NCI-H69 (cell line): ENCODE data around the gene CDH13.

ENCODE experiments used
- DNase-seq: peaks from one replicate; lab custom pipeline; 2025; lab: John Stamatoyannopoulos, UW

CDH13 gene

DNA sequence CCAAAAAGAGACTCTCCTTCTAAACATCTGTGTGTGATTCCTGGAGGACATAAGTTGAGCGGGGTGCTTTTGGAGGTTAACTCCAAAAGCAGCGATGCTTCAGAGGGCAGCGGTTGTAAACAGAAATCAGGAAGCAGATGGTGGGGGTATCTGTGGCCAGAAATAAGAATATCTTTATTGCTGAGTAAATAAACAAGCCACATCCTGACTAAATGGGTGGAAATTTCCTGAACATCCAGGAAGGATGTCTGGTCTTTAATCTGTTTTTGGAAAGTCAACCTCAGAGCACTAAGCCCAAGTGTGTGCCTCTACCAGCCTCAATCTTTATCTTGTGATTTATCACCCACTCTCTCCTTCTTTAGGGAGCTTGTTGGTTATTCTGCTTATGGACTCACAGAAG is 123.3 kb downstream of the CDH13 start:
- peak; percentile 37 for DNase-seq

DNA sequence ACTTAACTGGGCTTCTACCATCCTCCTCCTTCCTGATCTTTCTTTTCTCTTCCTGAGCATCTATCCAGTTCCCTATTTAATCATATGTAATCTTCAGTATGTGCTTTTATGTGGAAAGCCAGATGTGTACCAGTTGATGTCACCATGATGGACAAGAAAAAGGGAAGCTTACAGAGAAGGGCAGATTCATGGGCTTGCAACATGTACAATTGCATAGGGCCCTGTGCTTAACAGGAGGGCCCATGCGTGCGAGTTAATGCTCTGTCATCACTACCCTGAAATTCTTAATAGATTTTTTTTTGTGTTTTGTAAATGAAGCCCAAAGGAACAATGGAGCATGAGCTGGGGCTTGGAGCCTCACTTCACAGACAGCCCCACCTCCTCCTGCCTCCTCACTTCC is 124.3 kb downstream of the CDH13 start:
- DNase-seq: no peak

DNA sequence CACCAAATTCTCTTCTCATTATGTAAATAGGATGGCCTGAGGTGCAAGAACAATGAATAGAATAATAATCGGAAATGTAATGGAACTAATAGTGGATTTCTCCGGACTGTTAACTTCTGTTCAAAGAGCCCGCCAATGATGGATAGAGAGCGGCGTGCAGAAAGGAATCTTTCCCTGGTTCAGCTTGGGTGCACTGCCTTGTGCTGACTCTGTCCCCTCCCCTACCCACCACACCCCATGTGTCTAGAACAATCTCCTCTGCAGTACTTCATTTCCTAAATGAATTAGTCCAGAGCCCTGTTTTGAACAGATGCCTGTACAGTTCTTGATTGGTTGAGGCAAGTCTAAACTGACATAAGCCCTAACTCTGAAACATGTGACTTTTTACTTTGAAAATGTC is 125.4 kb downstream of the CDH13 start:
- DNase-seq: no peak

DNA sequence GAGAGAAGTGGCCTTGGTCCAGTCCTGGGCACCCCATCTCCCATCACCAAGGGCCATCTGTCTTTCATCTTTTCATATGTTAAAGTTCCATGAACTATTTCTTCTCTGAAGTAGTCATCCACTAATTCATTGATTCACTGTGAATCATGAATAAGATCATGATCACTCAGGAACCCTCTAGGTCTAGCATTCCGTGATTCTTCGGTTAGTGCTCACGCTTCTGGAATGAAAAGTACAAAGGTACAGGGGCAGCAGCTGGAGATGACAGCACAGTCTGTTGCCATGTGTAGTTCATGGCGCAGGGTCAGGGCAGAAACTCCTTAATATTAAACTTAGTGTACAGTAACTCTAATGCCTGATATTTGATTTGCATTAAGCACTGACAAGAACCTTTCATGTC is 127.1 kb downstream of the CDH13 start:
- no peak for DNase-seq

DNA sequence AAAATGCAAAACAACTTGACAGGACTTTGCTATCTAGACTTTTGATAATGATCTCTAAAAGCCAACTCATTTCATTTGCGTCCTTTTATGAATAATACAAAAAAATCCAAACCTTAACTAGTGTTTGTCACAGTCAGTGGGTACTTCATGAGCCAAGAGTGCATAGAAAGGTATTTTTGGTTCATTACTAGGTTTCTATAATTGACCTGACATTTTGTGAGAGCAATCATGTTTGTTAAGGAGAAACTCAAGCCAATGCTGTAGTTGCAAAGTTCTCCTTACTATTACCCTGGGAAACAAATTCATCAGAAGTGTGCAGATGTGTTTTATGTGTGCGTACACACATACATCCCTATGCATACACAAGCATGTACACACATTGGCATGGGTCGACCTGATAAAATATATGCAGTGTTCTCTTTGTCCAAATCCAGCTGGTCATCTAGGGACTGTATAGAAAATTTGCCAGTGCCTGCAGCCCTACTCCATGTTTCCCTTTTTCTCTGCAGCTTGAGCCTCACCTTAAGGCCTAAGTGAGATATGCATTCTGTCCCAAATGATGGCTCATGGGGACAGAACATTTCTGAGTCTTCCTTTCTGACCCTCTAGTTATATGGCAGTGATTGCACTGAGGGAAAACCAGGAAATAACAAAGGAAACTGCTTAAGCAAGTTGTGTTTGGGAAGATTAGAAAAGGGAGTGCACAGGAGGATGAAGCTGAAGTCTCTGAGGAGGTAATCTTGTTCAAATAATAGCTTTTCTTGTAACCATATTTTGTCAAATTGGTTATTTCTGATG is 128.1 kb downstream of the CDH13 start:
- no peak for DNase-seq

DNA sequence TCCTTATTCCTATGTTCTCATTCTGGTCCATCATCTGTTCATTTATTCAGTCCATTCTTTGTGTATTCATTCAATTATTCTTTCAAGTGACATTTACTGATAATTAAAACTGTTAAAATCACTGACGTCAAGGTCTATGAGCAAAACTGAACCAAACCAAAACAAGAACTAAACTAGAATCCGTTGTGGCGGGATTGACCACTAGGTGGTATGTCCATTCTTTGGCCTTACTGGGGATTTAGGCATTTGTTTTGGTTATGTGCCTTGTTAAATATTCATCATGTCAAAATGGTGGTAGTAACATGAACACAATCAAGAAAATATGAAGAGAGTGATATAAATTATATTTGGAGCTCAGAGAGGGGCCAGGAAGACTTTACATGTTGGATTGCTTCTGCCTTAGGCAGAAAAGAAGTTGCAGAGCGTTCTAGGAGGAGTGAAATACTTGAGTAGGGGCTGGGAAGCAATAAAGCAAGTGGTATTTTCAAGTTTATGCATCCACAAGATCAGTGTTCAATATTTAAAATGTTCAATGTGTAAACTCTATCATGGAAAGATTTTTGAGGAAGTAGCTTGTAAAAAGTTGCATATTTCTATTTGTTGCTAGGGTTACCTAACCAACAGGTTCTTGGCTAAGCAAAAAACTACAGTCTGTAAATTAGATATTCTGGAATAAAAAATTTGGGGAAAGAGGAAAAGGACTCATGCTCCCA is 129.0 kb downstream of the CDH13 start:
- DNase-seq: peak; percentile 9

DNA sequence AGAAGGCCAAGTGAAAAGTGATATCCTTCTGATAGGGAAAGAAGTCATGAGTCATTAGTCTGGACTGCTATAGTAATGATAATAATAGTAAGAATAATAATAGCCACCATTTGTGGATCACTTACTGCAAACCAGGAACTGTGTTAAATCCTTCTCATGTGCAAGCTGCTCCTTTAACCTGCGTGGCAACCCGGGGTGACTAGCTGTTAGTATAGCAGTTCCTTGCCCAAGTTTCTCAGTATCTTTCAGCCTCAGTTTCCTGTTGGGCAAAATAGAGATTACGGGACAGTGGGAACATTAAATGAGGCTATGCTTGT is 129.5 kb downstream of the CDH13 start:
- DNase-seq: no peak

DNA sequence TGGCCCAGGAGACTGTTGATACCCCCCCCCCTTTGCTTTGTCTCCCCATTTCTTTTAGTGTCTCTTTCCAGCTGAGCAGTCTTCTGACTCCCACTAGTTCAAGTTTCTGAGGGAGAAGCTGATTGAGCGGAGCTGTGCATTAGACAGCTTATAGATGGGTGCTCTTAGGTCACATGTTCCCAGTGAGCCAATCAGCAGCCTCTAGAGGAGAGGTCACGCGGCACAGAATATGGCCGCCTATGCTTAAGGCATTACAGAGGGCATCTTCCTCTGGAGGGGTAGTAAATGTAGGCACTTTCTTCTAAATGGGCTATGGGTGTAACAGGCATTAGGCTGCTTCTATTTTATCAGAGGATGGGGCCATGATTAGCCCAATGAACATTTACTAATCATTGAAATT is 131.6 kb downstream of the CDH13 start:
- DNase-seq: no peak

DNA sequence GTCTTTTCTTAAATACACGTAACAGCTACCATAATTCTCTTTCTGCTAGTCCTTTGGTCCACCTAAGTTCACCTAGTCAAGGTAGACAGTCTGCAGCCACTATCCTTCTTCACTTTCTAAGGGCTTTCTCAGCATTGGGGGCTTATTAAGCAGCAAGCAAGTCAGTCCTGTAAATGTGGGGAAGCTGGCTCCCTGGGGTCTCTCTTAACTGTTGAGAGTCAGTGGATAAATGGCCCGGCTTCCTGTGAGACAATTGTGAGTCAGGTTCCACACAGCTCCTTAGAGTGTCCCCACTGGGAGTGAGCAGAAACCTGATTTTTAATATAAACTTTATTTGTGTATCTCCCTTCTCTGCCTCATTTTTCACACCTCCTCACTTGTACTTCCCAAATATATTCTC is 132.1 kb downstream of the CDH13 start:
- peak; percentile 3 for DNase-seq

DNA sequence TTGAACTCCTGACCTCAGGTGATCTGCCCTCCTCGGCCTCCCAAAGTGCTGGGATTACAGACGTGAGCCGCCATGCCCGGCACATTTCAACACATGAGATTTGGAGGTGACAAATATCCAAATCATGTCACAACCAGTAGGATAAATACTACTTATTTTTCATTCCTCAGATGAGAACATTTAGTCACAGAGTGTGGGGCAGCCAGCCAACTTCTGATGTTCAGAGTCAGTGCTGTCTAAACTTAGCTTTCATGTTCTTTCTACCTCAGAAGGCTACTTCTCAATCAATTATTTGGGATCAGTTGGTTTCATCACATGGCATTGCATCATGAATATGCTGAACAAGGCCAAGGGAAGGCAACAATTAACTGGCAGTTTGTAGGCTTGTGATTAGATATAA is 134.5 kb downstream of the CDH13 start:
- no peak for DNase-seq

DNA sequence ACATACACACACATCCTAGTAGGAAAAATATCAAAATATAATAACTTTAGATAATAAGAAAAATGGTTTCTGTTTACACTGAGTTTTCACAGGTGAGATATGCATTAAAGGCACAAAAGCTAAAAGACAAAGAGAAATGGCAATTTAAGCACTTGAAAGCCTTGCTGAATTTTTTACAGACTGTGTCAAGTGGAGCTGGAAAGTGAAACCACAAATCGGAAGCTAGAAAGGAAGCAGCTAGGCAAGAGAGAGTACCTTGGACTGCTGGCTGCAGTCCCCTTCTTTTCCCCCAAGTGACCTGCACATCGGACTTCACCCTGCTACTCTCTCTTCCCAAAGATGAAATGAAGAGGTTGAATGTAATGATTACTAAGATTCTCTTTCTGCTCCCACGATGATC is 135.1 kb downstream of the CDH13 start:
- DNase-seq: no peak

DNA sequence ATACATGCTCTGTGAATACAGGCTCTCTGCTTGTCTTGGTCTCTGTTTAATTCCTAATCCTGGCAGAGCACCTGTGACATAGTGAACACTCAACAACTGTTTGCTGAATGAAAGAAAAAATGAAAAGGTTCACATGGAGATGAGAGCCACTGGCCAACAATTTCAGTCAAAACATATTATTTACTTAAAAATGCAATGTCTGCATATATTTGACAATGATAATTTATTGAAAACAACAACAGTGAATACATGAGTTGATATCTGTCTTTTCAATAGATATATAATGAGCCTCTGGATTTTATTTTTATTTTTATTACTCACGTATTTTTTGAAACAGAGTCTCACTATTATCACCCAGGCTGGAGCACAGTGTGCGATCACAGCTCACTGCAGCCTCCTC is 136.6 kb downstream of the CDH13 start:
- no peak for DNase-seq

DNA sequence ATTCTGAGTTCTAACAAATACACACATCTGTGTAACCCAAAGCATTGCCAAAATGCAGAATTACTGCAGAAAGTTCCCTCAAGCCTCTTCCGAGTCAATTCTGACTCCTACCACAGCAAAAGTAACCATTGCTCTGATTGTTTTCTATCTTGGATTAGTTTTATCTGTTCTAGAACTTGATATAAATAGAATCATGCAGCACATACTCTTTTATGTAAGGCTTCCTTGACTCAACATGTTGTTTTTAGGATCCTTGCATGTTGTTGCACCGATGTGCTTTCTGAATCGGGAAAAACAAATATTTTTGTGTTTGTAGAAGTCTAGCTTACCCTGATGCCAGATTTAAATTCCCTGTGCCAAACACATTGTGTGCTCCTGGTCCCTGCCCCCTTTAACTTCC is 140.4 kb downstream of the CDH13 start:
- no peak for DNase-seq

DNA sequence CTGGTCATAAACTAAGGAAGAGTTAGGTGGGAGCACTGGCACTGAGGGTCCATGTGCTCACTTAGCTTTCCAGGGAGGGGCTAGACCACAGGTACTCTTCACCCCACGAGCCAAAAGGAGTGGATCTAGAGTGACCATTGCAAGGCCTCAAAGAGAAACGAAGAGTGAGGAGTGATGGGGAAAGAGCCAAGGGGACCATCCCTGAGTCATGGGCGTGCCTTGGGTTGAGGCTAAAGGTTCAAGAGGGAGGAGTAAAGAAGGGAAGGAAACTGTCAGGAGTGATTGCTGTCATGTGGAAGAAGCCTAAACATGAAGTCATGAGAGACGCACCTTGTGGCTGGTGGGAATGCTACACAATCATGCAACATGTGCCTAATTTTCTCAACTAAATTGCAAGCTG is 141.0 kb downstream of the CDH13 start:
- no peak for DNase-seq

DNA sequence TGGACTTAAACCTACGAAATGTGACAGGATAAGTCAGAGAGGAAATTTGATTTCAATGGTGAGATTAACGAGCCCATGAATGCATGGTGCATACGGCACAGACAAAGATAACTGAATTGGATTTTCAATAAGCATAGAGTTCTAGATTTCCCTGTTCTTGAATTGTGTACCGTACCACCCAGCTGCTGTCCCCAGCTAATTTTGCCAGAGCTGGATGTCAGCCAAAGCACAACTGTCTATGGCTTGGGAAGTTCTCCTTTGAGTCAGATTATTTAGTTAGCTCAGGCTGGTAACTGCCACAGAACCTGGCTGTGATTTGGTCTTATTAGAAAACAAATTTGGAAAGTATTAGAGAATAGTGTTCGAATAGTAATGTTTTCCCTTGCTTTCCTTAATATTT is 143.1 kb downstream of the CDH13 start:
- DNase-seq: peak; percentile 80

DNA sequence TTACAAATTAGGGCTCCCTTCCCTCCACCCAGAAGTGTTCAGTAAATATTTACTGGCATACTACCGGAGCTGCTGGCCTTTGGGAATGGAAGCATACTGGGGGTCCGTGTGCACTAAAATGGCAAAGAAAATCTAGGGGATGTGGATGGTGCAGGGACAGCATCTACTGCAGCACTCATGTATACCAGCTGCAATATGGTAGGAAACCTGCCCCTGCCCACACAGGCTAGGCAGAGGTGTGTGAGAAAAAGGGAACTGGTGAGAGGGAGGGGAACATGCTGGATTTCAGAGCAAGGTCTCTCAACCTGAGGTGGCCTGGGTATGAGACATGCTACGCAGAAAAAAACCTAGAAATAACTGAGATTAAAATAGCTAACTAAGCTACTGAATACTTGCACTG is 145.4 kb downstream of the CDH13 start:
- no peak for DNase-seq

DNA sequence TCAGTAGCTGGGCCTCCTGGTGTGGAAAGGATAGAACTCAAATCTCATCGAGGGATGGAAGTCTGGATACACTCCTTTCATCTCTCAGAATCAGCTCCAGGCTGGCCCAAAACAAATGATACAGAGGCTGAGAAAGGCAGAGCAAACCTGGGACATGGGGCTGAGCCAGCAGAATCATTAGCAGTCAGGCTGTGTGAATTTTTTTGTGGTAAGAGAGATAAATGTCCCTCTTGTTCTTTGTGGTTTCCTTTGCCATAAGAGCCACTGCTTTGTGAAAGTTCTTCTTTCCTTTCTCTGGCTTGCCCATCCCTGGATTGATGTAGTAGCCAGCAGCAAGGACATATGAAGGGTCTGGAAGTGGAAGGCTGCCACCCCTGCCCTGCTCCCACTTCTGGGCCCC is 146.2 kb downstream of the CDH13 start:
- DNase-seq: no peak

DNA sequence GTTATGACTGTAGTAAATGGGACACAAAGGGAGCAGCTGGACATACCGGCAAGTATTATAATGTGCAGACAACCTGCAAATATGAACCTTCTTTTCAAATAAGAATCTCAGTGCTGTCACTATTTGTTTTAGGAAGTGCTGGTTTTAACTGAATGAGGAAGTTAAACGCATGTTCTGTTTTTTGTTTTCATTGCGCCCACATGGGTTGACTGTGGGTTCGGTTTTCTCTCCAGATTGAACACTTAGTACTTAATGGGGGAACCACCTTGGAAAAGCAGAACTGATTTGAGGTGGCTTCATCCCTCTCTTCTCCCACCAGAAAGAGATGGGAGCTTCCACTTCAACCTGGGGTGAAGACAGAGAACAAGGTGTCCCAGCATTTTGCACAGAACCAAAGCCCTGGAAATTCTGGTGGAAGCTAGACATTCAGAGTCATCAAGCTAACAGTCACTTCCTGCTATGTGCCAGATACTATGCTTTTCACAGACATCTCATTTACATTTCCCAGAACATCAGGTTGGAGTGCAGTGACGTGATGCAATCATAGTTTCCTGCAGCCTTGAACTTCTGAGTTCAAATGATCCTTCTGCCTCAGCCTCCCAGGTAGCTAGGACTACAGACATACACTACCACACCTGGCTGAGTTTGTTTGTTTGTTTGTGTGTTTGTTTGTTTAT is 149.8 kb downstream of the CDH13 start:
- DNase-seq: peak; percentile 42

DNA sequence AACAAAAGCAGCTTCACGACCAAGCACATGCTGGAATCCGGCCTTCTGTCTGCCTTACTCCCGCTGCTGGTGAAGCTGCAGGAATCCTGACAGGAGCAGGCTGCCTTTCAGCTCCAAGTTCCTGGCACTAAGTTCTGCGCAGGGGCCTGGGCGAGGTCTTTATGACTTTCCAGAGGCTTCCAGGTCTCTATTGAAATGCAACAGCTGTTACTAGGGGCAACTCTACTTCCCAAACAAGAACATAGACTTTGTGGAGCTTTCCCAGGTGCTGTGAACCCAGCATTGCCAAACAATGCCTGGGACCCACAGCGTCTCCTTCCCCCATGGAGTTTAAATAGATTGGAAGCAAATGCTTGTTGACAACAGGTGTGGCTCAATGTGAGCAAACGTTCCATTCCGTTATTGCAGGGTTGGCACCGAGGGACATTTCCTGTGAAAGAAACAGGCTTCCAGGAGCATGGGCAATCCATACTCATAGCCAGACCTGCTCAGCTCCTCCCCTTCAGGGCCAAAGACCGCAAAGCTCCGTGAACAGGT is 156.0 kb downstream of the CDH13 start:
- peak; percentile 91 for DNase-seq

DNA sequence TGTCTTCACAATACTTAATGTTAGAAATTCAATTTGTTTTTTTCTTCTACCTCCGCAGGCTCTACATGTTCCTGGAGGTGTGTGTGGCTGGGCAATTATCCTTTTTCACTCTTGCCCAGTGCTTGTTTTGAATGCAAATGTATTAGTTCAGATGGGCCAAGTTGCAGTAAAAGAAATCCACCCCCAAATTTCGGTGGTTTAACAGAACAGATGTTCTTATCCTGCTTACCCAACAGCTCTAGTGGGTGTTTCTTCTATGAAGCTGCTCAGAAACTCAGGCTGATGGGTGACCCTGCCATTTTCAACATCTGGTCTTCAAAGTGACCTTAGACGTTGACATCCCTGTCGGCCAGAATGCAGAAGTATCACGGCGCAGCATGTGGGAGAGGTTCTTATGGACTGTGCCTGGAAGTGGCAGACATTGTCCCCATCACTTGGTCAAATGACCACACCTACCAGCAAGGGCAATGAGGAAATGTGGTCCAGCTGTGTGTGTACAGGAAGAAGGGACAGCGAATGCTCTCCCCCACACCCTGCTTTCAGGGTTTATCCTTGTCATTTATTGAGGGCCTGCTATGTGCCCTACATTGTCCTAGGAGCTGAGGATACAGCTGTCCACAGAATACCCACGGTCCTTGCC is 157.3 kb downstream of the CDH13 start:
- DNase-seq: no peak

DNA sequence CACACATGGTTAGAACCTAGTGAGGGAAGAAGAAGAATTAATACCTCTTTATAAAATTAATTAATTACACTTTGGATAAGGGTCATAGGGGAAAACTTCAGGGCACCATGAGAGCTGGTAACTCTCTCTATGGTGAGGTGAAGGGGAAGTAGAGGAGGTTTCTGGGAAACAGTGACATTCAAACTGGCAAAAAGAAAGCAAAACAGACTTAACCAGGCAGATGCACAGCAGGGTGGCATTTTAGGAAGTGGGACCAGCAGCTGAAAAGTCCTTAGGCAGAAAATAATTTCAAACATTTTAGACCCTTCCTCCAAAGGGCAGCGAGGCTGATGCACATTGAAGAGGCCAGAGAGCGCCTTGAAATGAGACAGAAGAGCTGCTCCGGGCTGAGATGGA is 157.8 kb downstream of the CDH13 start:
- no peak for DNase-seq

DNA sequence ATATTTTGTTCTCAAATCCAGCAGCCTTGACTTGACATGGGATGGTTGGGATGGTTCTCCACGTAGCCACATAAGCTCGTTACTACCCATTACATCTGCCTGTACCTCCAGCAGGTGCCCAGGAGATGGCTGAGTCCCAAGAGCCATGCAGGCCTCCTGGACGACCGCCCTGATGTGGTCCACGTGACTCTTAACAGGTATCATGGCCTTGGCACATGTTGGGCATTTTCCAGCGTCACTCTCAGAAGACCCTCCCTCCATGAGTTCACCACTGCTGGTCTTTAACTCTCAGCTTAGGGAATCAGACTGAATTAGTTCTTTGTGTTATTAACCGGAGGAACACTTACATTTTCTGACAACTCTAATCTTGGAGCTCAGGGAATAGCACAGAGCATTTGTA is 161.5 kb downstream of the CDH13 start:
- DNase-seq: no peak

DNA sequence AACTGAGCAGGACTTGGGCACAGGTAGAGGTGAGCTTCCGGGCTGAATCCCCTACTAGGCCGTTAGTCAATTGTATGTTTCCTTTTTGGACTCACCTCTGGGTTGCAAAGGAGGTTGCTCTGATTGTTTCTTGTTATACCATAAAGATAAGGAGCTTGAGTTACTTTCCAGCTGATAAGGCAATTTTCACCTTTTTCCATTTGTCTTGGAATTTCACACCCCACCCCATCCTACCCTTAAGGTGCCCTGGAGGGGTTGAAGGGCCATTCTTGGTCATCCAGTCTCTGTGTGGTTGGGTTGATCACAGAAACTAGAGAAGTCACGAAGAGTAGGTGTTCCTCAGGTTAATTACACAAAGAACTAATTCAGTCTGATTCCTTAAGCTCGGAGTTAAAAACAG is 162.2 kb downstream of the CDH13 start:
- DNase-seq: no peak
